OCI-LY1 (cell line): ENCODE results near the gene ANO8.

Experiments used
- EZH2 ChIP-seq: fragments of 200-600 bp; sonication (generic), shearing (Covaris generic); IDR thresholded peaks from 2 replicates; pipeline ENCODE4 v1.8.0; 2017; ENCODE audit warnings: borderline replicate concordance, mixed run types, mild to moderate bottlenecking, antibody characterized with exemption, low read length, moderate library complexity, mixed read lengths
- TF ChIP-seq, protein P1 (sequence below): fragments of 200-600 bp; sonication (generic), shearing (Covaris generic); IDR thresholded peaks from 2 replicates; pipeline ENCODE4 v1.5.1; 2017; ENCODE audit warnings: mild to moderate bottlenecking, antibody characterized with exemption, low read length, moderate library complexity, mixed read lengths

DNA sequence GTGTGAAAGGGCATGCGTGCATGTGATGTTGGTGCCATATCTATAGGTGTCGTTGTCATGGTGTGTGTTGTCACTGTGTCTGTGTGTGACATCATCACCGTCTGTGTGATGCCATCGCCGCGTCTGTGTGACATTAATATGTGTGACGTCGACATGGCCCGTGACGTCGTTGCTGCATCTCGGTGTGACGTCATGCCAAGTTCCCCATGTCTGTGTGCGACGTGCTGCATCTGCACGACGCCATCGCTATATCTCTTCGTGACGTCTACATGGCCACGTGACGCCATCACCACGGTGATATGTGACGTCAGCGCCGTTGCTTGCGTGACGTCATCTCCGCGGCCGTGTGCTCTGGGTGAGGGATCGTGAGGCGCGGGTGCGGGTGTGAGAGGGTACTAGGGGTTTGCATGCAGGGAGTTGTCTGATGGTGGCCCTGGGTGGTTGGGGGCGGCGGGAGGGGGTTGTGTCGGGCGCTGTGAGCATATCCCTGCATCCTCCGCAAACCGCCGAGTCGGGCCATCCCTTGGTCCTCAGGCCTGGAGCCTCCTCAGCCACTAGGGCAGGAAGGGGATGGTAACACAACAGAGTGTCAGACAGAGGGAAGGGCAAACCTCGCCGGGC is 17.3 kb upstream of the ANO8 start:
- TF ChIP-seq, protein P1, sequence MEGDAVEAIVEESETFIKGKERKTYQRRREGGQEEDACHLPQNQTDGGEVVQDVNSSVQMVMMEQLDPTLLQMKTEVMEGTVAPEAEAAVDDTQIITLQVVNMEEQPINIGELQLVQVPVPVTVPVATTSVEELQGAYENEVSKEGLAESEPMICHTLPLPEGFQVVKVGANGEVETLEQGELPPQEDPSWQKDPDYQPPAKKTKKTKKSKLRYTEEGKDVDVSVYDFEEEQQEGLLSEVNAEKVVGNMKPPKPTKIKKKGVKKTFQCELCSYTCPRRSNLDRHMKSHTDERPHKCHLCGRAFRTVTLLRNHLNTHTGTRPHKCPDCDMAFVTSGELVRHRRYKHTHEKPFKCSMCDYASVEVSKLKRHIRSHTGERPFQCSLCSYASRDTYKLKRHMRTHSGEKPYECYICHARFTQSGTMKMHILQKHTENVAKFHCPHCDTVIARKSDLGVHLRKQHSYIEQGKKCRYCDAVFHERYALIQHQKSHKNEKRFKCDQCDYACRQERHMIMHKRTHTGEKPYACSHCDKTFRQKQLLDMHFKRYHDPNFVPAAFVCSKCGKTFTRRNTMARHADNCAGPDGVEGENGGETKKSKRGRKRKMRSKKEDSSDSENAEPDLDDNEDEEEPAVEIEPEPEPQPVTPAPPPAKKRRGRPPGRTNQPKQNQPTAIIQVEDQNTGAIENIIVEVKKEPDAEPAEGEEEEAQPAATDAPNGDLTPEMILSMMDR, result no peak
- TF ChIP-seq EZH2, result no peak
